HG02885 (cell line): ENCODE measurements around the gene FRZB.

Source experiments
- ATAC-seq: cut with Tn5 transposase; IDR thresholded peaks from one replicate; pipeline ENCODE4 v1.9.1; 2021; ENCODE audit warnings: mild to moderate bottlenecking; ENCODE audit not compliant: unreplicated experiment, poor library complexity

Gene FRZB

DNA sequence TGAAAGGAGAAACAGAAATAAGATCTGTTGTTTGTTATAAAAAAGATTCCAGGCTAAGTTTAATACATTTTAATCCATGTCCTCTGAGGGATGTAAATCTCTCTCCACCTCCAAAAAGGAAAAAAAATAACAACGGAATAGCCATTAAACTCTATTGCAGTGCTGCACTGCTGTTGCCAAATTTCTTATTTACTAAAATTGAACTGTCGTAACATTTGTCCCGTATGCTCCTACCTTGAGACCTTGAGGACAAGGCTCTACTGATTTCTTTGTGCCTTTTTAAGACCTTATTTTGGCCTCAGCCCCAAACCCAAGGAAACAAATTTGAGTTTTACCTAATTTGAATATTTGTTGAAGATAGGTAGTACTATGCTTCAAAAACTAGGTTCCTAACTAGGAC lies 56.4 kb downstream of the FRZB start:
- ATAC-seq = no peak

DNA sequence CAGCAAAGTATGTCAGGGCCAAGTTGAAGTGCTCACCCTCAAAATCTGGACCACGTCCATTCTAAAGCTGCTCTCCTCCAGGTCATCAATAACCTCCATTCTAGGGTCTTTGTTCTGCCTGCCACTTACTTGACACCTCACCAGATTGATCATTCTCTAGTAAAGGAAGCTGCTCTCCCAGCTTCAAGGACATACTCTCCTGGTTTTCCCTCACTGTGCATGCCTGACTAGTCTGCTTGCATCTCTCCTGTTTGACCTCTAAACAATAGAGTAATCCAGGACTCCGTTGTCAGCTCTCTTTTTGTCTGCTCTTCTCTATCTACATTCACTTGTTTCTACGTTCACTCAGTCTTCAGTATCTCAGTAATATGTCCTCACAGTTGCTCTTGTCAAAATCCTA lies 59.1 kb downstream of the FRZB start:
- ATAC-seq = no peak

DNA sequence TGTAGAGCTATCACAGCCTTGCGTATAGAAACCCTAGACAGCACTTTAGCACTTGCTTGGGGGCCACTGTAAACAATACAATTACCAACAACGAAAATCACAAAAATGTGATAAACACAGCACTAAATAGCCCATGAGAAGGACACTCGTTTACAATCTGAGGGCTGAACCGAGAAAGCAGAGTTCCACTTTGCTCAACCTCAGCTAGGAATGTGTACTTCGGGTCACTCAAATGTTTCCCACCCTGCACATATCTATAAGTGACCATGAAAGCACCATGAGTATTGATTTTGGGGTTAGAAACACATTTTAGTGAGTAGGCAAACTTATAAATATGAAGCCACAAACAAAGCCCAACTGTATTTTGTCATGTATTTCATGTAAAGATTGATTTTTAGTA lies 62.3 kb downstream of the FRZB start:
- no peak for ATAC-seq

DNA sequence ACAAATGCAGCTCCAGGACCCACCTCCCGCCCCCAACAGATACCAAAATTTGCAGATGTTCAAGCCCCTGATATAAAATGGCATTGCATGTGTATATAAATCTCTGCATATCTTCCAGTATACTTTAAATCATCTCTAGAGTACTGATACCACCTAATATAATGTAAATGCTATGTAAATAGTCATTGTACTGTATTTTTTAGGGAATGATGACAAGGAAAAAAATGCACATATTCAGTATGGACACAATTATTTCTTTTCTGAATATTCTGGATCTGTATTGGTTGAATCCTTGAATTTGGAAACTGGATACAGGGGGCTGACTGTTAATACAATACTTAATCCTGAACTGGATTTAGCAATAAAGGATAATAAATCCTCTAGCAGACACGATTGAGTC lies 67.7 kb downstream of the FRZB start:
- ATAC-seq = no peak

DNA sequence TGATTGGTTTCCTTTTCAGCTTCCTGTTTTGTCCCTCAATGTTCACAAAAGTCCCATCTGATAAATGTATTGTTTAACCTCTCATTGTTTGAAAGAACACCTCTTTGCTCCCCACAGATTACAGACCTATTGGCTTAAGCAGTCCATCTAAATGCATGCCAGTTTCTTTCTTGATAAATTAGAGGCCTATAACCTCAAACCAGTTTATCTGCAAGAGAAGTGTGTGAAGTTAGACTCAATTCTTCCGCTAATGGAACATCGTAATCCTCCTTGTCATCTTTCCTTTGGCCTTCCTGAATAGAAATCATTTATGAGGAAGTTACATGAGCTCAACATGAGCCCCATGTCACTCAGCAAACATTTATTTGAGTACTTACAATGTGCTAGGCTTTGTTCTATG lies 74.0 kb downstream of the FRZB start:
- ATAC-seq = no peak

DNA sequence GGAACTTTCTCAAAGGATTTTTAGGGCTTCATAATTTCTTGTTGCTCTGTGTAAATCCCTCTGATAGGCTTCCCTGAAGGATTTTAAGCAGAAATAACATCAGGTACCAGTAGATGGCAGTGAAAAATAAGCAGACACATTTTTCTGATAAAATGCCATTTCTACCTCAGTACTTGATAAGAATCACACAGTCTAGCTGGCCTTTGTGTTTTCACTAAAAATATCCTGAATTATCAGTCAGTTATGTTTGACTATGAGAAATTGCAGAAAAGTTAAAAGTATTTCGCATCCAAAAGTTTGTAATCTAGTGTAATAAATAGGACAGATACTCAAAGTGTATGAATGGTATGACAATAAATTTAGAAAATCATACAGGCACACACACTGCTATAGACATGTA lies 81.7 kb downstream of the FRZB start:
- ATAC-seq = no peak

DNA sequence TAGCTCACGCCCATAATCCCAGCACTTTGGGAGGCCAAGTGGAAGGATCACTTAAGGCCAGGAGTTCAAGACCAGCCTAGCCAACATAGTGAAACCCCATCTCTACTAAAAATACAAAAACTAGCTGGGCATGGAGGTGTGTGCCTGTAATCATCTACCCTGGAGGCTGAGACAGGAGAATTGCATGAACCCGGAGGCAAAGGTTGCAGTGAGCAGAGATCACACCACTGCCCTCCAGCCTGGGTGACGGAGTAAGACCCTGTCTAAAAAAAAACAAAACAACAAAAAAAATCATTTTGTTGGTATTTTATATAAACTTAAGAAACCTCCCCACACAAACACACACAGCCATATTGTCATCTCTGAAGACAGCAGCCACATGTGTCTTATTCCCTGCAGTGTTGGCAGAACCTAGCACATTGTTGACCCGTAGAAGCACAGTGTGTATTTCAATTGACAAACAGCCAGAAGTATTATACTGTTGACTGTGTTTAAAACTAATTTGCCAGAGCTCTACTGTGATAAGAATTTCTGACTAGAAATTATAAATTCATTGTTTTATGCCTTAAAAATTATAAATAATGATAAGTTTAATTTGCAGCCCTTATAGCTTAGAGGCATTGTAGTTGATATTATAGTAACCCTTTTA lies 82.3 kb downstream of the FRZB start:
- no peak for ATAC-seq
